Measurements from ENCODE around the gene ZNF492. TPM values are rescaled to one million over a fixed set of nuclear protein-coding genes. Genes with fewer than 3 reads are reported as not detected.
"Not testable (repeated sequence)": the region's sequence is repeated elsewhere in the genome, so short reads cannot be mapped to it uniquely, and the experiment has no call there.

The ZNF492 gene
- total RNA-seq (ENCODE audit: unreplicated experiment): not detected
- long read RNA-seq: 0 reads

DNA sequence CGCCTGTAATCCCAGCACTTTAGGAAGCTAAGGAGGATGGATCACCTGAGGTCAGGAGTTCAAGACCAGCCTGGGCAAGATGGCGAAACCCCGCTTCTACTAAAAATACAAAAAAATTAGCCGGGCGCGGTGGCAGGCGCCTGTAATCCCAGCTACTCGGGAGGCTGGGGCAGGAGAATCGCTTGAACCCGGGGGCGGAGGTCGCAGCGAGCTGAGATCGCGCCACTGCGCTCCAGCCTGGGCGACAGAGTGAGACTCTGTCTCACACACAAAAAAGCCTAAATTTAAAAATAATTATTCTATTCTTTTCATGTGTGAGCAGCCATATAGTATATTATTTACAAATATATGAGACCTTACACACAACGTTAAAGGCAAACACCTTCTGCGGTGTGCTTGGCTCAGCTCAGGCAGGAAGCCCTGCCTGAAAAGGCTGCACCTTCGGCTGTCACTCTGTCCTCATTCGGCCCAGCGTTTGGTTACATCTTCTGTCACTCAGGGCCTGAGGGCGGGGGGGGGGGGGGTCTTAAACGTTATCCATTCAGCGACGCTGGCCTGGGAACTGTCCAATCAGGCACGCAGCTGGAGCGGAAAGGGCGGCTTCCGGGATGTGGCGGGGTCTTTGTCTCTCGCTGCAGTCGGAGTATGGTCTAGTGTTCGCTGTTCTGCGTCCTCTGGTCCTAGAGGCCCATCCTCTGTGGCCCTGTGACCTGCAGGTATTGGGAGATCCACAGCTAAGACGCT lies at the start of gene ZNF492:
Gene ZNF492, plus strand, starts transcription at position 619 of the 744 bp plus-strand sequence. CDS start 19,076 bp downstream, outside the sequence.
- H3K4me1 Mint-ChIP-seq (ENCODE audit: low read depth, unreplicated experiment); H3K9me3 Mint-ChIP-seq (ENCODE audit: unreplicated experiment); DNase-seq; H3K4me3 Mint-ChIP-seq (ENCODE audit: unreplicated experiment); H3K27me3 Mint-ChIP-seq (ENCODE audit: unreplicated experiment); H3K27ac Mint-ChIP-seq (ENCODE audit: unreplicated experiment); H3K36me3 Mint-ChIP-seq (ENCODE audit: unreplicated experiment): not testable (repeated sequence)

DNA sequence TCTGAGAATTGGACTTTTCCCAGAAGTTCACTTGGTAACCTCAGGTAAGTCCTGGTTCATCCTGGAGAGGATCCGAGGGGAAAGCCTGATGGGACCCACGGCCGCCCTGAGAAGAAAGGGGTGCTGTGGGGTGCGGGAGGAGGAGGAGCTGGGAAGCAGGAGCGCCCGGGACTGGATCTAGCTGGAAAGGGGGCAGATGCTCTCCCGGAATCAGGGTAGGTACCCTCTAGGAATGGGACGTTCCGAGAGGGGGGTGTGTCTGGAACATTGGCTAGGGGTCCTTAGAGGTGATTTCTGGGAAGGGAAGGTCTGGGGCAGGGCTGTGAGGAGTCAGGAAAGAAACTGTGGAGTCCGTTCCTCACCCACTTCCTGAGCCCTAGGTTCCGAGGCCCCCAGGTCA lies 38.7 kb upstream of the ZNF492 start:
- DNase-seq: no peak
- TF ChIP-seq, protein P1, sequence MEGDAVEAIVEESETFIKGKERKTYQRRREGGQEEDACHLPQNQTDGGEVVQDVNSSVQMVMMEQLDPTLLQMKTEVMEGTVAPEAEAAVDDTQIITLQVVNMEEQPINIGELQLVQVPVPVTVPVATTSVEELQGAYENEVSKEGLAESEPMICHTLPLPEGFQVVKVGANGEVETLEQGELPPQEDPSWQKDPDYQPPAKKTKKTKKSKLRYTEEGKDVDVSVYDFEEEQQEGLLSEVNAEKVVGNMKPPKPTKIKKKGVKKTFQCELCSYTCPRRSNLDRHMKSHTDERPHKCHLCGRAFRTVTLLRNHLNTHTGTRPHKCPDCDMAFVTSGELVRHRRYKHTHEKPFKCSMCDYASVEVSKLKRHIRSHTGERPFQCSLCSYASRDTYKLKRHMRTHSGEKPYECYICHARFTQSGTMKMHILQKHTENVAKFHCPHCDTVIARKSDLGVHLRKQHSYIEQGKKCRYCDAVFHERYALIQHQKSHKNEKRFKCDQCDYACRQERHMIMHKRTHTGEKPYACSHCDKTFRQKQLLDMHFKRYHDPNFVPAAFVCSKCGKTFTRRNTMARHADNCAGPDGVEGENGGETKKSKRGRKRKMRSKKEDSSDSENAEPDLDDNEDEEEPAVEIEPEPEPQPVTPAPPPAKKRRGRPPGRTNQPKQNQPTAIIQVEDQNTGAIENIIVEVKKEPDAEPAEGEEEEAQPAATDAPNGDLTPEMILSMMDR (IDR thresholded peaks at IDR 0.05; ENCODE audit: partially characterized antibody, unreplicated experiment): no peak
- peaks cover 5% of the 10 kb centered on the region for H3K27me3 Mint-ChIP-seq (ENCODE audit: unreplicated experiment)
- H3K4me1 Mint-ChIP-seq (ENCODE audit: low read depth, unreplicated experiment): no peaks in the 10 kb centered on the region
- peaks cover 17% of the 10 kb centered on the region for H3K36me3 Mint-ChIP-seq (ENCODE audit: unreplicated experiment)
- peaks cover 21% of the 10 kb centered on the region for H3K9me3 Mint-ChIP-seq (ENCODE audit: unreplicated experiment)
- H3K4me3 Mint-ChIP-seq (ENCODE audit: unreplicated experiment): no peak overlapping the region
- no peak overlapping the region for H3K27ac Mint-ChIP-seq (ENCODE audit: unreplicated experiment)

DNA sequence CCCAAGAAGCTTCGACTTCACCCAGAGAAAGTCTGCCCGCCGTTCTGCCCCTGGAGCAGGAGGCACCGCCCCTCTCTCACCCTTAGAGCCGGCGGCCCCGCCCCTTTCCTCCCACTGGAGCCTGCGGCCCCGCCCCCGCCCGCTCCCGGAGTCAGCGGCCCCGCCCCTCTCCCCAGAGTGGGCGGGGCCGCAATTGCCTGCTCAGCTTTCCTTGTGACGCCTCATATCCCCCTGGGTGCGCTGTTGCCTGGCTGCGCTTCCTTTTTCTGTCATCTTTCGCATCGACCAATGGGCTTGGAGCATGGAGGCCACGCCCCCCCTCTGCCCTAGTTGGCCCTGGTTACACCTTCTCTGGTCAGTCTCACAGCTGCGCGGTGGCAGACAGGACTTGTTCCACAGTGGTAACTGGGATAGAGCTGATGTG lies 38.2 kb upstream of the ZNF492 start:
- no peak for DNase-seq
- peaks cover 24% of the 10 kb centered on the region for H3K9me3 Mint-ChIP-seq (ENCODE audit: unreplicated experiment)

DNA sequence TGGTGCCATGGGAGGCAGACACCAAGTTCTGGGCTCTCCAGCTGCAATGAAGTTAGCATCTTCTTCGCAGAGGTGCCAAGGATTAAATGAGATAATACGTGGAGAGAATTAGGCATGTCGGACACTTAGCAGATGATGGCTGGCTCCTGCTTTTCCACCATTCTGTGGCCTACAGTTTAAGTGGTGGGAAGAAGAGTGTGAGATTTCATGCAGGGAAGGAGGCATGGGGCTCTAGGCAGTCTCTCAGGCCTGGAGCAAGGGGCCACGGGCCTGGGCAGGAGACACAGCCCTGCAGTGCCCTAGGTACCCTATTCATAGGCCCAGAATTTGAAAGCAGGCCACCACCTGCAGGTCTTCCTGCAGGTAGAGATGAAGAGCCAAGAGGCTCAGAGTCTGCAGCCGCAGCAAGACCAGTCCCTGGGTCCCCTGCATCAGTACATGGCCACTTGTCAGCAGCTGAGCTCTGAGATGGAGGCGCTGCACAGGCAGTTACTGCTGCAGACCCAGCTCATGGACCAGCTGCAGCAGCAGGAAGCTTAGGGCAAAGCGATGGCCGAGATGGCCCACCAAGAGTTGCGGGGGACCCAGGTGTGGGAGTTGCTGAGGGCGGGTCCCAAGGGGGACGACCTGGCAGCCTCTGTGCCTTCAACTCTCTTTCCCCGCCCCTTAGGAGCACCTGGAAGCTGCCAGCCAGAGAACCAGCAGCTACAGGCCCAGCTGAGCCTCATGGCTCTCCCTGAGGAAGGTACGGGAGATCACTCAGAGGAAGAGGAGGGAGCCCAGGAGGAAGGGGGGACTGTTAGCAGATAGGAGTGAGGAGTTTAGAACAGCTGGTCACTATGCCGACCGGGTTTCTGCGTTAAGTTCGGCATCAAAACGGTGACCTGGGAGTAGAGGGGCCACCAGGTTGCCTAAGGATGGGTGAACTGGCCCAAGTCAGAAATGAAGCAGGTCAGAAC lies 33.2 kb upstream of the ZNF492 start:
- DNase-seq: no peak
- no peak overlapping the region for H3K27ac Mint-ChIP-seq (ENCODE audit: unreplicated experiment)
- no peak overlapping the region for H3K4me3 Mint-ChIP-seq (ENCODE audit: unreplicated experiment)
- peaks cover 9% of the 10 kb centered on the region for H3K27me3 Mint-ChIP-seq (ENCODE audit: unreplicated experiment)
- TF ChIP-seq, protein P1 (IDR thresholded peaks at IDR 0.05; ENCODE audit: partially characterized antibody, unreplicated experiment): no peak
- peaks cover 17% of the 10 kb centered on the region for H3K36me3 Mint-ChIP-seq (ENCODE audit: unreplicated experiment)
- H3K9me3 Mint-ChIP-seq (ENCODE audit: unreplicated experiment): peaks cover 25% of the 10 kb centered on the region
- no peaks in the 10 kb centered on the region for H3K4me1 Mint-ChIP-seq (ENCODE audit: low read depth, unreplicated experiment)

More for the DNA sequence above, 38.2 kb upstream of the ZNF492 start:
- peaks cover 17% of the 10 kb centered on the region for H3K36me3 Mint-ChIP-seq (ENCODE audit: unreplicated experiment)
- peaks cover 5% of the 10 kb centered on the region for H3K27me3 Mint-ChIP-seq (ENCODE audit: unreplicated experiment)
- H3K4me1 Mint-ChIP-seq (ENCODE audit: low read depth, unreplicated experiment): no peaks in the 10 kb centered on the region
- no peak overlapping the region for H3K27ac Mint-ChIP-seq (ENCODE audit: unreplicated experiment)
- H3K4me3 Mint-ChIP-seq (ENCODE audit: unreplicated experiment): no peak overlapping the region
- TF ChIP-seq, protein P1 (IDR thresholded peaks at IDR 0.05; ENCODE audit: partially characterized antibody, unreplicated experiment): no peak

DNA sequence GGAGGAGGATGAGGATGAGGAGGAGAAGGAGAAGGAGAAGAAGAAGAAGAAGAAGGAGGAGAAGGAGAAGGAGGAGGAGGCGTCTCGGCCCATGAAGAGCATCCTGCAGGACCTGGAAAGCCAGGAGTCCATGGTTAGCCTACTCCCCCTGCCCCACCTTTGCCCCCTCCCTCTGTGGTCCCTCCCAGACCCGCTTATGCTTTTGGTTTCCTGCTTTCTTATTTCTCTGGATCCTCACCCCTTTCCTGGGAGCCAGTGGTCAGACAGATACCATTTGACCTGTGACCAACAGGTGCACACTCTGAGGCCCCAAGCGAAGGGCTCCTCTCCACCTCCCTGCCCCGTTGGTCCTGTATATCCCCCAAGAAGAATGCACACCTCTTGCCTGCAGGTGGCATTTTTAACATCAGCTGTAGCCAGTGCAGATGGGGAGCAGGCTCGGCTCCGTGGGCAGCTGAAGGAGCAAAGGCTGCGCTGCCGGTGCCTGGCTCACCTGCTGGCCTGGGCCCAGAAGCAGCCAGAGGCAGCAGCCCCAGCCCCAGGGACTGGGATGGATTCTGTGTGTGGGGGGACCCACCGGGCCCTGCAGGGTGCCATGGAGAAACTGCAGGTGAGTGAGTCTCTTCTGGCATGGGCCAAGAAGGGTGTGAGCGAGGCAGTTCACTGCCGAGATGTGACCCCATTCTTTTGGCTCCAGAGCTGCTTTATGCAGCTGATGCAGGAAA lies 32.1 kb upstream of the ZNF492 start:
- H3K27me3 Mint-ChIP-seq (ENCODE audit: unreplicated experiment): peaks cover 15% of the 10 kb centered on the region
- no peak for DNase-seq
- H3K4me3 Mint-ChIP-seq (ENCODE audit: unreplicated experiment): no peak overlapping the region
- H3K4me1 Mint-ChIP-seq (ENCODE audit: low read depth, unreplicated experiment): no peaks in the 10 kb centered on the region
- TF ChIP-seq, protein P1 (IDR thresholded peaks at IDR 0.05; ENCODE audit: partially characterized antibody, unreplicated experiment): no peak
- no peak overlapping the region for H3K27ac Mint-ChIP-seq (ENCODE audit: unreplicated experiment)
- H3K36me3 Mint-ChIP-seq (ENCODE audit: unreplicated experiment): peaks cover 26% of the 10 kb centered on the region
- H3K9me3 Mint-ChIP-seq (ENCODE audit: unreplicated experiment): peaks cover 34% of the 10 kb centered on the region

Measured in glutamatergic neuron (in vitro differentiated cells).